Cardiac muscle cell (in vitro differentiated cells and primary cell): ENCODE measurements around the gene NPIPA5. TPM values are rescaled to one million over a fixed set of nuclear protein-coding genes. Genes with fewer than 3 reads are reported as not detected.
A peak's percentile ranks its signal among the peaks of the same experiment; 100 is the strongest.
"Not testable (repeated sequence)": the region's sequence is repeated elsewhere in the genome, so short reads cannot be mapped to it uniquely, and the experiment has no call there.

Experiments used
- DNase-seq, 2 donors: peaks; one replicate each; pipeline versions ENCODE4 v3.0.0 to v3.0.0-alpha.2; 2010 to 2017; ENCODE audit warnings: low read depth in 1 of 2, low spot score in 1 of 2
- H3K27ac ChIP-seq: fragments of 200-600 bp; sonication (generic); 2 replicates; pipeline ENCODE4 v1.5.1; 2016
- H3K27me3 ChIP-seq: fragments of 200-600 bp; sonication (generic); 2 replicates; pipeline ENCODE4 v1.6.0; 2016; ENCODE audit warnings: control low read depth
- H3K36me3 ChIP-seq: fragments of 200-600 bp; sonication (generic); 2 replicates; pipeline ENCODE4 v1.5.1; 2016; ENCODE audit warnings: control low read depth
- H3K4me1 ChIP-seq: fragments of 200-600 bp; sonication (generic); 2 replicates; pipeline ENCODE4 v1.8.1; 2017; ENCODE audit warnings: low read depth, mild to moderate bottlenecking, mixed run types
- H3K4me3 ChIP-seq: fragments of 200-600 bp; sonication (generic); 2 replicates; pipeline ENCODE4 v1.5.1; 2016; ENCODE audit warnings: mild to moderate bottlenecking
- H3K9me3 ChIP-seq: fragments of 200-600 bp; sonication (generic); 2 replicates; pipeline ENCODE4 v1.5.1; 2017; ENCODE audit warnings: low read depth, mild to moderate bottlenecking, control low read depth
- polyA plus RNA-seq: library from polyadenylated mRNA; unstranded; fragments of >200 nt; fragmentation: Nextera tagmentation; extraction: Ambion mirVana; gene quantifications from 2 replicates; pipeline ENCODE4 v1.2.1, GENCODE V29; 2016
- total RNA-seq: library from RNA; depleted of rRNA; stranded (reverse); fragments of >200 nt; gene quantifications from 2 replicates; pipeline ENCODE4 v1.2.3, GENCODE V29; 2016
- TF ChIP-seq, protein P1 (sequence below): IDR thresholded peaks from 2 replicates; pipeline ENCODE4 v1.5.1; 2012; ENCODE audit warnings: low read depth, mild to moderate bottlenecking, low read length

The NPIPA5 gene
- 3.8 and 5.8 TPM in 2 replicates for total RNA-seq
- 6.5 and 7.4 TPM in 2 replicates for polyA plus RNA-seq

- H3K27me3 ChIP-seq, H3K4me1 ChIP-seq, H3K4me3 ChIP-seq, DNase-seq, H3K36me3 ChIP-seq, H3K9me3 ChIP-seq, H3K27ac ChIP-seq: not testable (repeated sequence)
These were observed at the start of gene NPIPA5 for GRCh38 chr16:15378194-15378593. Gene NPIPA5 (minus strand): TSS chr16:15378294. CDS start chr16:15378294, 0 bp downstream.

- peak; percentile 6 to 87 for DNase-seq
- no peaks in the 10 kb centered on the region for H3K36me3 ChIP-seq
- TF ChIP-seq, protein P1, sequence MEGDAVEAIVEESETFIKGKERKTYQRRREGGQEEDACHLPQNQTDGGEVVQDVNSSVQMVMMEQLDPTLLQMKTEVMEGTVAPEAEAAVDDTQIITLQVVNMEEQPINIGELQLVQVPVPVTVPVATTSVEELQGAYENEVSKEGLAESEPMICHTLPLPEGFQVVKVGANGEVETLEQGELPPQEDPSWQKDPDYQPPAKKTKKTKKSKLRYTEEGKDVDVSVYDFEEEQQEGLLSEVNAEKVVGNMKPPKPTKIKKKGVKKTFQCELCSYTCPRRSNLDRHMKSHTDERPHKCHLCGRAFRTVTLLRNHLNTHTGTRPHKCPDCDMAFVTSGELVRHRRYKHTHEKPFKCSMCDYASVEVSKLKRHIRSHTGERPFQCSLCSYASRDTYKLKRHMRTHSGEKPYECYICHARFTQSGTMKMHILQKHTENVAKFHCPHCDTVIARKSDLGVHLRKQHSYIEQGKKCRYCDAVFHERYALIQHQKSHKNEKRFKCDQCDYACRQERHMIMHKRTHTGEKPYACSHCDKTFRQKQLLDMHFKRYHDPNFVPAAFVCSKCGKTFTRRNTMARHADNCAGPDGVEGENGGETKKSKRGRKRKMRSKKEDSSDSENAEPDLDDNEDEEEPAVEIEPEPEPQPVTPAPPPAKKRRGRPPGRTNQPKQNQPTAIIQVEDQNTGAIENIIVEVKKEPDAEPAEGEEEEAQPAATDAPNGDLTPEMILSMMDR: peak; percentile 67
- no peaks in the 10 kb centered on the region for H3K4me1 ChIP-seq
- H3K9me3 ChIP-seq: no peaks in the 10 kb centered on the region
- no peak overlapping the region for H3K27ac ChIP-seq
- peaks cover 3% of the 10 kb centered on the region for H3K27me3 ChIP-seq
- H3K4me3 ChIP-seq: no peak overlapping the region
These were observed 49.6 kb upstream of the NPIPA5 start for GRCh38 chr16:15427648-15428239.

- Histone ChIP-seq H3K9me3 (no peaks in the 10 kb centered on the region), H3K27me3 (peaks cover 2% of the 10 kb centered on the region), H3K4me3 (no peak overlapping the region), H3K4me1 (no peaks in the 10 kb centered on the region), H3K36me3 (no peaks in the 10 kb centered on the region), H3K27ac (no peak overlapping the region)
- TF ChIP-seq, protein P1: no peak
- DNase-seq: no peak
These were observed 48.7 kb upstream of the NPIPA5 start for GRCh38 chr16:15426796-15427195.

GRCh38 chr16:15425861-15426260 is 47.8 kb upstream of the NPIPA5 start:
- H3K4me3 ChIP-seq: no peak overlapping the region
- TF ChIP-seq, protein P1: no peak
- no peaks in the 10 kb centered on the region for H3K27me3 ChIP-seq
- no peak for DNase-seq
- no peak overlapping the region for H3K27ac ChIP-seq
- no peaks in the 10 kb centered on the region for H3K4me1 ChIP-seq
- no peaks in the 10 kb centered on the region for H3K36me3 ChIP-seq
- no peaks in the 10 kb centered on the region for H3K9me3 ChIP-seq

GRCh38 chr16:15422222-15422621 is 44.1 kb upstream of the NPIPA5 start:
- H3K9me3 ChIP-seq: no peaks in the 10 kb centered on the region
- DNase-seq: no peak

DNA sequence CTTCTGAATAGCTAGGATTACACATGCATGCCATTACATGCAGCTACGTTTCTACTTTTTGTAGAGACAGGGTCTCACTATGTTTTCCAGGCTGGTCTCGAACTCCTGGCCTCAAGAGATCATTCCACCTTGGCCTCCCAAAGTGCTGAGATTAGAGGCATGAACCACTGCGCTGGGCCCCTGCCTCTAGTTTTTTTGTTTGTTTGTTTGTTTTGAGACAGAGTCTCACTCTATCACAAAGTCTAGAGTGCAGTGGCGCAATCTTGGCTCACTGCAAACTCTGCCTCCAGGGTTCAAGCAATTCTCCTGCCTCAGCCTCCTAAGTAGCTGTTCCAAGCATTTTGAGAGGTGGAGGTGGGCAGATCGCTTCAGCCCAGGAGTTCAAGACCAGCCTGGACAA is 43.6 kb upstream of the NPIPA5 start:
- H3K4me1 ChIP-seq, H3K27me3 ChIP-seq, H3K9me3 ChIP-seq, H3K27ac ChIP-seq, DNase-seq, H3K36me3 ChIP-seq, H3K4me3 ChIP-seq: not testable (repeated sequence)

More at GRCh38 chr16:15422222-15422621, 44.1 kb upstream of the NPIPA5 start:
- Histone ChIP-seq H3K4me3 (no peak overlapping the region), H3K27ac (no peak overlapping the region), H3K27me3 (no peaks in the 10 kb centered on the region), H3K4me1 (no peaks in the 10 kb centered on the region), H3K36me3 (no peaks in the 10 kb centered on the region)
- TF ChIP-seq, protein P1: no peak
